ENCODE measurements around the gene FOXD3.

GRCh38 chr1:63316598-63316983, 5.8 kb upstream of the FOXD3 start:
- no peak for TF ChIP-seq CTCF (IDR thresholded peaks at IDR 0.05 in 8 of 11, conservative IDR thresholded peaks at IDR 0.05 in 3 of 11)
- no peak for TF ChIP-seq POLR2A (IDR thresholded peaks at IDR 0.05)
